HG02763 (cell line): ENCODE measurements around the gene CNIH1.

Experiments
- ATAC-seq: cut with Tn5 transposase; IDR thresholded peaks from one replicate; pipeline ENCODE4 v1.9.1; 2021; ENCODE audit warnings: mild to moderate bottlenecking, moderate library complexity; ENCODE audit not compliant: unreplicated experiment

Gene CNIH1

DNA sequence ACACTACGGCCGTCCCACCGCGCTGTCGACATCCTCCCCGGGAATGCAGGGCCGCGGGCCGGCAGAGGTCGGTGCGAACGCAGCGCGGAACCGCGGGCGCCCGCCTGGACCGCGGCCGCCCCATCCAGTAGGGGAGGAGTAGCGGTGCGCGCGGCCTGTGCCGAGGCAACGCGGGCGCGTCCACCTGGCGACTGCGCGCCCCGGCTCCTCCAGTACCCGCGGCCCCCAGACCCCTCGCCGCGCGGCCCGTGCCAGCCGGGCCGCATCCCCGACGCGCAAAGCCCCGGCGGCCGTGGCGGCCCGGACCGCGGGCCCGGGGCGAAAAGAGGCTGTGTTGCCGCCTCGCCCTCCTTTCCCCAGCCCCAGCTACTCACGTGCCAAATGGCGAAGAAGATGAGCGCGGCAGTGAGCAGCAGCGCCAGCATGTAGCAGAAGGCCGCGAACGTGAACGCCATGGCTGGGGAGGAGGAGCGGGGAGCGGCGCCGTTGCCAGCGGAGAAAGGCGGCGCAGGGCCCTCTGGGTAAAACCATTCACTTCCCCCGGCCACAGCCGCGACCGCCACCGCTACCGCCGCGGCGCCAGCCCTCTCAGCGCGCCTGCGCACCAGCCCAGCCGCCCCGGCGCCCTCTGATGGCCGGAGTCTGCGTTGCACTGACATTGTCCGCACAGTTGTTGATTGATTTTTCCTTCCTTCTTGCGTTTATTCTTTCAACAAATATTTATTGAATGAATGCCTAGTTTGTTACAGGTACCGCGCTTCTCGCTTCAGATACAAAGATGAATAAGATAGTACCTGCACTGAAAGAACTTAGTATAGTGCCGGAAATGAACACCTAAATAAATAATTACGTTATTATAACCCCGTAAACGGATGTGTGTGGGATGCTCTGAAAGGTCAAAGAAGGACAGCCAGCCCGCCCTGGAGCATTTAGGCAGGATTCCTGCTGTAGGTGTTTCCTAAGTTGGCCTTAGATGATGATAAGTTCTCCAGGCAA lies at the start of gene CNIH1:
CNIH1 (minus strand) TSS at position 502 of the 996 bp plus-strand sequence; CDS start at position 455, 47 bp downstream.
- peak; percentile 97 for ATAC-seq

DNA sequence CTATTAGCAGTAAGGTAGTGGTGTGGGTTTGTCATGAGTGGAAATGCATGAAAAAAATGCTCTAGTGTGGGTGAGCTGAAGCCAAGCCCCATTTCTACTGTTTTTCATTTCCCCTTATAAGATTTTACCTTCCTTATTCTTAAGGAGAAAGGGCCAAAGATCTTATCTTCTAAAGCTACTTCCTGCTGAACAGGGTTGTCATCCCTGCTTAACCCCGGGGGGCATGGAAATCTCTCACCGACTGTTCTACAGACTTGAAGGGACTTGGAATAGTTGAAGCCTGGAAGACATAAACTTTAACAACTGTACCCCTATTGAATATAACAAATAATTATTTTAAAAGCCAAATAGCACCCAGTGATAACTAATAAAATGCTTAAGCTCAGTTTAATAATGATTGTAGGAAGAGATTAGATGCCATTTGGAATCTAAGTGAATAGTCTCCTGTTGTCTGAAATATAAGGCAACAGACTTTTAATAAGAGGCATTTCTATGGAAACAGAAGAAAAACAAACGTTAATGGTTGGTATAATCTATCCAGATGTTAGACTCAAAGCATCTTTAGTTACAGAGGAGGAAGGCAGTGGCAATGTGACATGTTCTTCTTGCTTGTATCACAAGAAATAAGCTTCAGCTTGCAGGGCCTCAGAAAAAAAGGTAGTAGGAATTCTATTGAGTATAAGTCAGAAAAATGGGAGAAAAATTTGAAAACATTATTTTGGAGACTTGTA lies 49.4 kb upstream of the CNIH1 start:
- no peak for ATAC-seq

DNA sequence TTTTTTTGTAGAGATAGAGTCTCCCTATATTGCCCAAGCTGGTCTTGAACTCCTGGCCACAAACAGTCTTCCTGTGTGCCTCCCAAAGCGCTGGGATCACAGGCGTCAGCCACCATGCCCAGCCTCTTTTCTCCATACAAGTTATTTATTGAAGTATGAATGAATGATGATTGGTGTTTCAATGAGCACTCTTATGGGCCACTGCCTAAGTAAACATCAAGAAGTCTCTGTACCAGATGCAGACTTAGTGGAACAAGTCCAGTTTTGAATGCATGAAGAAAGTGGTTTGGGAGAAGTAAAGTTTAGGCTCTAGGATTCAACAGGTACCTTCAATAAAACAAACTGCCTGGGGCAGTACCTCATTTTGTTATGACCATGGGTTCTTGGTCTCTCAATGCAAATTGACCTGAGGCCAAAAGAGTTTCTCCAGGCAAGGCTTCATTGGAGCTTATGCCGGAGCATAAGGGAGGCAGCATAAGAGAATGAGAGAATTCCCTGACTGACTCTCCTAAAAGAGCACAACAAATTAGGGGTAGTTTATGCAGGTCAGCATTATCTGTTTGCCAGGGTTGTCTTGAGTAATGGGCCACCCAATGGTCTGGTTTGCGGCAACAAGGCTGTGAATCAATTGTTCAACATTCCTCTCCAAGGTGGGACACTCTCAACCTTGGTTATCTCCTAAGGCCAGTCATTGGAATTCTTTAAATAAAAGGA lies 48.7 kb upstream of the CNIH1 start:
- no peak for ATAC-seq

DNA sequence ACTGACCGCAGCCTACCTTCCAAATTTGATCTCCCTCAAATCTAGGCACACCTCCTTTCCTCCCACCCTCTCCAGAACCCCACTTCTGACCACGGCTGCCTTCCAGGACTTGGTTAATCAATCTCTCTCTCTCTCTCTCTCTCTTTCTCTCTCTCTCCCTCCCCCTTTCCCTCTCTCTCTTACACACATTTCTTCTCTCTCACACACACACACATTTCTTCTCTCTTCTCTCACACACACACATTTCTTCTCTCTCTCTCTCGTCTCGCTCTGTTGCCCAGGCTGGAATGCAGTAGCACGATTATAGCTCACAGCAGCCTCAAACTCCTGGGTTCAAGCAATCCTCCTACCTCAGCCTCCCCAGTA lies 48.1 kb upstream of the CNIH1 start:
- peak; percentile 11 for ATAC-seq

DNA sequence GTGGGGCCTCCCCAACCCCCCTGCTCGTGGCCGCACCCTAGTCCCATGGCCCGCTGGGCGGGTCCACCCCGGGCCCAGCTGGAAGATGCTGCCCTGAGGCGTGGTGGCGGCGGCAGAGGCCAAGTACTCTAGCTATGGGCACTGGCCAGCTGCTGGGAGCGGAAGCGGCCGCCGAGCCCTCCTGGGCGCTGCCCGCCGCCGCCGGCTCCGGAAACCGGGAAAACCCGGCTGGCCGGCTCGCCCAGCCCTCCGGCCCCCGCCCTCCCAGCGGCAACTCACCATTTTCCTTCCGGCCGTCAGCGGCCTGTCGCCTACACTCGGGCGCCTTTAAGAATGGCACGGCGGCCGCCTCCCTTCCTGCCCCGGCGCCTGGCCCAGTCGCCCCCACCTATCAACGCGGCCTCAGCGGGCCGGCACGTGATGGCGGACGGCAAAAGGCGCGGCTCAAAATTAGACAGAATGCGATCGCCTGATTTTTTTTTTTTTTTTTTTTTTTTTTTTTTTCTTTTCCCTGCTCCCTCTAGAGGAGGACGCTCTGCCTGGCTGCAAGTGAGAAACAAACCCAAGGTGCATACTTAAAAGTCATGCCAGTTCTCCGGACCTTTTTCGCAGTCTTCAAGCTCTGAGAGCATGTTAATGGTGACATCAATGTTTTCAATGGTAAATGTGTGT lies 47.6 kb upstream of the CNIH1 start, which contains the start of gene GMFB:
GMFB (minus strand) TSS at position 335 of the 672 bp plus-strand sequence; CDS start at position 282, 53 bp downstream.
- ATAC-seq: peak; percentile 96

DNA sequence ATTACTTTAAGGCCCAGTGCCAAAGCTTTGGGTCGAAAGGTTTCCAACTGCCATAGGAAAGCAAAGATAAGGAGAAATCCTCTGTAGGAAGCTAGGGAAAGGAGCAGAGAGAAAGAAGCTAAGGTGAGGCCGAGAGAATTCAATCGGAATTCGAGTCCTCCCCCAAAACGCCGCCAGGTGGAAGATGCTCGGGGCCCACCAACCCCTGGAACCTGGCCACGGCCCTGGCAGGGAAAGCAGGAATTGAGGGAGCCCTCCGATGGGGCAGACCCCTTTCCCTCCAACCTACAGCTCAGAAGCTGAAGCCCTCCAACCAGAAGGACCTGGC lies 47.1 kb upstream of the CNIH1 start:
- no peak for ATAC-seq

DNA sequence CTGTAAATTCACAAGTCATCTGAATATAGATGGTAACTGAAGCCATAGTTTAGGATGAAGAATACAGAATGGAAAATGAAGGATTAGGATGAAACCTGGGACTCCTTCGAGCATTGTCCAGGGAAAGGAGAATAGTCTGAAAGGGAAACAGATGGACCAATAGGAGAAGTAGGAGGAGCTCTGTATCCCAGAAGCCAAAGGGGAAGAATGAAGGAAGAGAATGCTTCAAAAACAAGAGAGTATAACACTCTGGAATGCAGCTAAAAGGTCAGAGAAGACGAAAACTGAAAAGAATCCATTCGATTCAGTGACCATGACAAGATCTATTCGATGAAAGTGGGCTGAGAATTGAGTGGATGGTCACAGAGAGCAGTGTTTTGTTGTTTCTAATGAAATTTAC lies 46.6 kb upstream of the CNIH1 start:
- no peak for ATAC-seq

DNA sequence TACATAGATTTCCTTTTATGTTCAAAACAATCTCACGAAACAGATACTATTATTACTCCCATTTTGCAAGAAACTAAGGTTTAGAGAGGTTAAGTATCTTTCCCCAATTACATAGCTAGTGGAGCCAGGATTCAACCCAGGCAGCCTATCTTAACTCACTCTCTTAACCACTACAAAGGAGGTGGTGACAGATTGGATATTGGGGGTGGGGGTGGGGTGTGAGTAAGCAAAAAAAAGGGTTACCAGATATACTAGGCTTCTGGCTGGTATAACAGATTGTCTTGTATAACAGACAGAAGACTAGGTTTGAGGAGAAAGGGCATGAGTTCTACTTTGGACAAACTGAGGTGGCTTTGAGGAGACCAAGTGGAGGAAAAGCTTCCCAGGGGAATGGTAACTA lies 45.5 kb upstream of the CNIH1 start:
- ATAC-seq: no peak

DNA sequence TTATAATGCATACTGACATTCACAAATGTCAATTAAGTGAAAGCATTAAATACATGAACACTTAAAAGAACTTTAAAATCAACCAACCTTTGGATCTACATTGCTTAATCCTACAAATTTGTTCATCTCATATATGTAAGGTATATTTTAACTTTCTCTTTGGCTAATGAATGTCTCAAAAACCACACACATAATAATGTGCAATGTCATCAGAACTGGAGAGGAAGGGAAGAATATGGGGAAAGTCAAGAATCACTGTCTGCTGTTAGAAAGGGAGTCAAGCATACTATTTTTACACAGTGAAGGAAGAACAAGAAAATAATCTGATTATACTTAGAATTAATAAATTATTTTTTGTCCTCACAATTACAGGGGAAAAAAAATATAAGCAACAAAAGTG lies 42.7 kb upstream of the CNIH1 start:
- ATAC-seq: no peak

DNA sequence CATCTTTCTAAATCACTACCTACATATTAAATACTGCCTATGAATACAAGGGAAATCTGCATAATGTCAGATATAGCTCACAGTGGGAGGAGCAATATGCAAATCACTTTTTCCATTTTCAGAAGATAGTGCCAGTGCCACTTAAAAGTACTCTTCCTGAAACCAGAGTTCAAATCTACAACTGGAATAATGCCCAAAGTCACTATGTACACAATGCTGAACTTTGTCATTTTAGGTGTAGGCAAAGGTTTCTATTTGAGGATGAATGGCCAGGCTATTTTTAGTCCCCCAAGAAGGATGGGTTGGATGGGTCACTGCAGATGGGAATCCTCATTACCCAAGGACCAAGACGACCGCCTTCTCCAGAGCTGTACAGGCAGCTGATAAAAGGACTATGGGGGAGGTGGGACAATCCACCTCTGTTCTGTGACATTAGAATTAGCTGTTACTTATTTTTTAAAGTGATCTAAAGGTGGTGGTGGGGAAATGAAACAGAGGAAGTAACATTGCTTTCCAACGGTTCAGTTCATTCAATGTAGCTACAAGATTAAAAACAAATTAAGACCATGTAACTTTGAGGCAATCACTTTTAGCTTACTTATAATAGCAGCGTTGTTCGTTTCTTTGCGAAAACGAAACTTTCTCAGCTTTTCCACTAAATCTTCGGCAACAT lies 42.0 kb upstream of the CNIH1 start:
- ATAC-seq: no peak

DNA sequence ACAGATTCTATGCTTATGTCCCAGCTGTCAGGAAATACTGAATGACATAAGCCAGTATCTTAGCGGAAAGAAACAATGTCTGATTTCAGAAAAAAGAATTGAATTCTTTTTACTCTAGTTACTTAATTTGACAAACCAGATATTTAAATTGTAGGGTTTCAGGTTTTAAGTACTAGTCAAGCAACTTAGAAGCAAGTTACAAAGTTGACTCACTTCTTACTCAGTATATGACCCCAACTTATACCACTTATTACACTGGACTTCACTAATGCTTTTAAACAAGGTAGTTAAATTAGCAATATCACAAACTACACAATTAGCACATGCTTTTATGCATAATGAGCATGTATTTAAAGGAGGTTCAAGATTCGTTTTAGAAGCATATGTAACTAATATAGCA lies 40.5 kb upstream of the CNIH1 start:
- ATAC-seq: no peak

DNA sequence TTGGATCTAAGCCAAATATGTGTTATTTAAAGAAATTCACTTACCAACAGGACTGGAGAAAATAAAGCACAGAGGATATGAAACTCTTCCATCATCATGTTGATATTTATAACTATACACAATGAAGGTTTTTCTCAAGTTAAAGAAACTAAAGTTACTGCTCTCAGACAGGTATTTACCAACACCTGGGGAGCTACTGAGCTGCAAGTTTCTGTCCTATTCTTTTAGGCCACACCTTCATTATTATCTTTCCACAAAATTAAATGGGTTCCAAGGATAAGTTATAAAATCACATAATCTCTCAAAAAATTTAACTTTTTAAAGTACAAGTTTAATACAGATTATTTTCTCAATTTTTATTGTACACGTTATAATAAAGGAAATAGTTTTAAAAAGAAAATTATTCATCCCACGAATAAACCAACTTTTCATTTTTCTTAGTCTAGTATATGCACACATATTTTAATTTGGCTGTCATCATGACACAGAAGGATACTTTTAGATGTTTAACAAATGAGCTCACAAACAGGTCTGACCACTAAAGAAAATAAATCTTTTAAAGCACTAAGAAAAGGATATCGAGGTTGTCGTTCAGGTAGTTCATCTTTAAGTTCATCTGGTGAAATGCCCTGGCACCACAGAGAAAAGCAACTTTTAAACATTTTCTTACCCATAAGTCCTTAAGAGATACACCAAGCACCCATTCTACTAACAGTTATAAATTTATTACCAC lies 39.8 kb upstream of the CNIH1 start:
- ATAC-seq: no peak

DNA sequence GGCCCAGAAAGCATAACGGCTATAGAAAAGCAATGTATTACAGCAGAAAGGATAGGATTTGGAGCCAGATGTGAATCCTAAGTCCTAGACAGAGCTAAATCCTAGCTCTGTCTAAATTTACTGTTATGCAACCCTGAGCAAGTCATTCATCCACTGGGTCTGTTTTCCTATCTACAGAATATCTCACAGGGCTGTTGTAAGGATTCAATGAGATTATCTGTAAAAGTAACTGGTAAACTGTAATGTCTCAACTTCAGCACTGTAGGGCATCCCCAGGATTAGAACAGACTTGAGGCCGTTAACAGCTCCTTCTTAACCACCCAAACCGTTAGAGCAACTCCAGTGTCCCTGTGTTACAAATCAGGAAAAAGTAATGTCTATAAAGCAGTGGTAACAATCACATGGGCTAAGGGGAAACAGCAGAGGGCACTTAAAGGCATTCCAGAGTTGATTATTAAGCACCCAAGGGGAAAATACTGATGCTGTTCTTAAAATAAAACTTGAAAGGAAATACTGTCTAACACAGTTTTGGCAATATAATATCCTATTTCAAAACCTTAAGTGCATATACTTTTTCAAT lies 37.6 kb upstream of the CNIH1 start:
- ATAC-seq: no peak

DNA sequence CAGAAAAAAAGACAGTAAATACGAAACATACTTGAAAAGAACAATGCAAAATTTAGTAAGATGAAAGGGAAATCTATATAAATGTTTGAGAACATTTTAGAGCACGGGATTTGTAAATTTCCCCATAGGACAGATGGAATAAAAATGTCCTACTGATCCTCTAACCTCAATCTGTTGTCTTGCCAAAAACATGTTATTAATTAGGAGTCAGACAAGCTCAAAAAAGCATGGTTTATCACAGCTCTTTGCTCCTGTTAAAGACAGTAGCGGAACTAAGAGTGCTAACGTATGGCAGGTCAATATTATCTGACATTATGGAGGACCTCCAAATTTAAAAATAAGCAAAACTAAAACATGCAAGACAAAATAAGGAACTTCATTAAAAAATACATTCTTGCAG lies 34.7 kb upstream of the CNIH1 start:
- no peak for ATAC-seq

DNA sequence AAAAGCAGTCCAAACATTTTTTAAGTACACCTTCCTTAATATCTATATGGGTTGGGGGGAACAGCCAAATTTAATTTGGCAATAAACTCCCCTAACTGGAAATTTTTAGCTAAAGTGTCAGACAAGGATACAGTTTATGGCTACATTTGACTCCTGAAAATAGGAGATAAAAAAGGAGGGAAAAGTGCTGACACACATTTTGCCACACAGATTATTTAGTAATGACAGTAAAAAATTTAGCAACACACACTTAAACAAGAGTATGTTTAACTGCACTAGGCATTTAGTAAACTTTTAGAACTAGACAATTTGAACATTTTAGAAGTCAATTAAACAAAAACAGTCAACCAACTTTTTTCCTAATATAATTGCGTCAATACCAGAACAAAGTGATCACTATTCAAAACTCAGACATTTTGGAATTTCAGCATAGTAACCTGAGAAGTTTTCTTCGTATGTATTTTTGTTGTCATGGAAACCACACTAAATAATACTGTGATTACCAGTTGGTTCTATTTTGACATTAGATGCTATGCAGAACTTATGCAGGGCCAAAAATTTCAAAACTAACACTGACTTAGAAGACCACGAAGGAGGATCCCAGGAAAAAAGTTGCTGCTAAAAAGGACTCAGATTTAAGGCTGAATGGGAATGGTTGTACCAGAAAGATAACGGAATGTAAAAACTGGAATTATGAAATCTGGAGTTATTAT lies 34.2 kb upstream of the CNIH1 start:
- no peak for ATAC-seq

DNA sequence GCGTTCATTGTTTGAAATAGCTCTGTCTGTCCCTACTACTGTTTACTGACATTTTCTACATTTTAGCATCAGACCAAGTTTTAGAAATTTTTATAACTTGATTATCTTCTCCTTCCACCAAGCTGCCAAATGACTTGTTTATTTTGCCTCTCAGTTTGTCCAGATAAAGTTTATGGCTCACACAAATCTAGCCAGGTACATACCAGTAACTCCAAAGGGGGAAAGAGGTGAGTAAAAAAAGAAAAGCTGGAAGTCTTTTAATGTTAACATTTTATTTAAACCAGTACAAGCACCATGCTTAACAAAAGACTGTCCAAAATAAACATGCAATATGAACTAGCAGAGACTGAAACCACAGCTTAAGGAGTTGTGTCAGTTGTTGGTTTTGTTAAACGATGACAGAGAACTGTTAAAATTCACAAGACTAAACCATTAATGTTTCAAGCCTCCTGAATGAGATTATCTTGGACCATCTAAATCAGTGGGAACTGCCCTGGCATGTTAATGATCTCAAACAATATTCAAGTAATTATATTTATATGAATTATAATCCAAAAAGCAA lies 33.1 kb upstream of the CNIH1 start:
- no peak for ATAC-seq

DNA sequence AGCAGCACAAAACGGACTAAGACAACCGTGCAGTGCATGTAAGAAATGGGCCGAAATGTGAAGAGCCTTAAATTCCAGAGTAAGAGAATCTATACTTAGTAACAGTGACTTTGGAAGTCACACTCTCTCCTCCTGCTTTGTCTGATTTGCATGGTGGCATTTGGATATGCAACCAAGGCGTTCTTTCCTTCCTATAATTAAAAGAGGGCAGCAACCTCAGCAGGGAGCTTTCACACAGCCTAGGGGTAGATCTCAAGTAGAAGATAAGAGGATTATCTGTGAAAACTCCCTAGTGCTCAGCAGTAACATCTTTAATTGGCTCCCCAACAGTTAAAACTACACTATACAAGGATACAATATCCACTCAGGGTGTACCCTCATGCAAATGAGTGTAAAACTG lies 31.1 kb upstream of the CNIH1 start:
- no peak for ATAC-seq

DNA sequence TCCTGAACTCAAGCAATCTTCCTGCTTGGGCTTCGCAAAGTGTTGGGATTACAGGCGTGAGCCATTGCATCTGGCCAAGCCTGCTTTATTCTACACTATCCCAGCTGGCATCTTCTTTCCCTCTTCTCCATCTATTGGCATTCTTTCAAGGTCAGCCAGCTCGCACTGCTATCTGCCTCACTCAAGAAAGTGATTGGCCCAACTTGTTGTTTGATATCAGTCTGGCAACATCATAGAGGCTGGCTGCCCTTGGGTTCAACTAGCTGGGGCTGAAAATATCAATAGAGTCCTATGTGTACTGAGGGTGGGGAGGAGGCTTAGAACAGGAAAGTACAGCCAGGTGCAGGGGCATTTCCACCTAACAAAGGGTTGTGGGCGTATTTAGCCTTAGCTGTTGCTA lies 30.5 kb upstream of the CNIH1 start:
- ATAC-seq: no peak
